Thyroid gland (tissue), 4 donors: ENCODE measurements around the gene LIG3. TPM values are rescaled to one million over a fixed set of nuclear protein-coding genes. Genes with fewer than 3 reads are reported as not detected.
"Not testable (repeated sequence)": the region's sequence is repeated elsewhere in the genome, so short reads cannot be mapped to it uniquely, and the experiment has no call there.

ENCODE experiments used
- DNase-seq, 2 donors: peaks; one replicate each; pipeline ENCODE4 v3.0.0-alpha.2; 2019
- H3K27ac ChIP-seq, 3 donors: fragments of 200-600 bp; sonication (generic); 1 replicate in 2 of 3; 2 replicates in 1 of 3; pipeline ENCODE4 v1.5.1; 2016 to 2019; ENCODE audit warnings: mild to moderate bottlenecking in 1 of 3, moderate library complexity in 1 of 3
- H3K27me3 ChIP-seq: fragments of 200-600 bp; sonication (generic); one replicate; pipeline ENCODE4 v1.5.1; 2019
- H3K36me3 ChIP-seq, 2 donors: fragments of 200-600 bp; sonication (generic); one replicate each; pipeline ENCODE4 v1.5.1; 2016 to 2019
- H3K4me1 ChIP-seq, 2 donors: fragments of 200-600 bp; sonication (generic); one replicate each; pipeline ENCODE4 v1.5.1; 2017 to 2019
- H3K4me3 ChIP-seq, 3 donors: fragments of 200-600 bp; sonication (generic); replicated peaks in 1 of 3; 1 replicate in 2 of 3; 2 replicates in 1 of 3; pipeline ENCODE4 v1.5.1; 2016; ENCODE audit warnings: mild to moderate bottlenecking in 1 of 3
- H3K9me3 ChIP-seq: fragments of 200-600 bp; sonication (generic); one replicate; pipeline ENCODE4 v1.5.1; 2017
- CTCF ChIP-seq, 6 experiments: fragments of 200-600 bp in 3 of 6; fragments of 450-650 bp in 3 of 6; sonication (generic) in 3 of 6; IDR thresholded peaks; one replicate each; pipeline ENCODE4 v1.5.1; 2016 to 2019; ENCODE audit warnings: antibody characterized with exemption in 6 of 6, mild to moderate bottlenecking in 2 of 6, inconsistent platforms in 1 of 6, moderate library complexity in 1 of 6
- POLR2A ChIP-seq, 2 donors: fragments of 450-650 bp; IDR thresholded peaks; one replicate each; pipeline ENCODE4 v1.6.1; 2017; ENCODE audit warnings: antibody characterized with exemption in 2 of 2, mild to moderate bottlenecking in 2 of 2, moderate library complexity in 1 of 2
- WGBS, 2 donors: methylation state at CpG; one replicate each; pipeline ENCODE4 v1.1.5; 2017; 5-methylcytosine and 5-hydroxymethylcytosine counted together
- intact Hi-C: fragments of 100-400 bp; cut with DNase I; formaldehyde crosslinking; loops from one replicate; pipeline ENCODE4 v1.15.1; 2023
- total RNA-seq, 4 donors: library from RNA; depleted of rRNA; stranded (reverse); fragments of >200 nt; gene quantifications; one replicate each; pipeline ENCODE4 v1.2.3, GENCODE V29; 2016

Gene LIG3
- total RNA-seq, 4 donors from 2014 or later, result 34.5 to 103 (median 46.7) TPM

- WGBS, 2 donors, result 5 to 10% methylated on average over 7 to 8 of the region's 8 CpGs
- peak overlapping the region; percentile 90 to 98 (median 93) for H3K27ac ChIP-seq
- no peaks in the 10 kb centered on the region for H3K9me3 ChIP-seq
- intact Hi-C loops, result no loop called here
- H3K4me3 ChIP-seq, result no peak overlapping the region
- TF ChIP-seq CTCF (IDR thresholded peaks at IDR 0.05), result peak in 4 of 6 experiments; percentile 31 to 81 (median 66)
- peak in 1 of 2 donors; percentile 79 for TF ChIP-seq POLR2A (IDR thresholded peaks at IDR 0.05)
- H3K27me3 ChIP-seq, result no peaks in the 10 kb centered on the region
- DNase-seq, result peak; percentile 97
- H3K4me1 ChIP-seq, result peaks cover 76 to 87% of the 10 kb centered on the region in 2 donors
- H3K36me3 ChIP-seq, result peaks cover 4 to 6% of the 10 kb centered on the region in 2 donors
Observed at GRCh38 chr17:35022536-35023063, 42.3 kb downstream of the LIG3 start.

DNA sequence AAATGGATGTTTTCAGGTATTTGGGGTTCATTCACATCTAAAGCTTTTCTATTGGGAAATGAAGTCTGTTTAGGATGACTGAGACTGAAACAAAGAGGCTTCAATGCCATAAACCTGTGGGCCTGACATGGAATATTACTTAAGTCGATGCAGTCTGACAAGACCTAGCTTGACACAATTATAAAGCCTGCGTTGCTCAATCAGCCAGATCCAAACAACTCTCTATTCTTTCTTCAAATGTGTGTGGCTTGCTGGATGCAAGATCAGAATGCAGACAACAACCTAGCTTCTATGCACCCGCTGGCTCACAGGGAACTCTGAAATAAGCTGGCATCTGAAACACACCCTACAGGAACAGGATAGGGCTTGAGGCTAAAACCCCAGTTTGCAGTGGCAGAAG is 43.2 kb downstream of the LIG3 start:
- Histone ChIP-seq H3K4me1 (peaks cover 70 to 85% of the 10 kb centered on the region in 2 donors), H3K9me3 (no peaks in the 10 kb centered on the region), H3K36me3 (peaks cover 4 to 6% of the 10 kb centered on the region in 2 donors), H3K27ac (peak overlapping the region; percentile 90 to 98 (median 93)), H3K27me3 (no peaks in the 10 kb centered on the region), H3K4me3 (no peak overlapping the region)
- intact Hi-C loops, result no loop called here
- WGBS, 2 donors, result 88 to 92% methylated on average over 3 of the region's 3 CpGs
- DNase-seq, result no peak
- TF ChIP-seq CTCF (IDR thresholded peaks at IDR 0.05) (no peak), POLR2A (IDR thresholded peaks at IDR 0.05) (no peak)

DNA sequence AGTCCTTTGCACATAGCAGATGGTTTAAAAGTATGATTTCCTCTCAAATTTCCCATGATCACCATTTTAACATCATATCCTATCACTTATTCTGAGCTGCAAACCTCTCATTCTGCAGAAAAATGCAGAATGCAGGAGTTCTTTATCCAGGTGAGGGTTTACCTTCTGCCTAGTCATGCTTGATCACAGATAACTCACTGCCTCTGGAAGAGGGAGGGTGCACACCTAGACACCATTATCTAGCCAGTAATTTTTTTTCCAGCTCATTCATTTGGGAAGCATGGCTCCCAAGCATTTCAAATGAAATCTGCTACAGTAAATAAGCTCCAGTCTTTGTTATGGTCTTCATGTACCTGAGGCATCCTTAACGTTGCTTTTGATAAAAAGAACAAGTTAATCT is 45.2 kb downstream of the LIG3 start:
- Histone ChIP-seq H3K27ac (peak overlapping the region; percentile 90 to 98 (median 93)), H3K4me1 (peaks cover 61 to 71% of the 10 kb centered on the region in 2 donors), H3K36me3 (peaks cover 4 to 6% of the 10 kb centered on the region in 2 donors), H3K9me3 (no peaks in the 10 kb centered on the region), H3K4me3 (no peak overlapping the region), H3K27me3 (no peaks in the 10 kb centered on the region)
- intact Hi-C loops, result no loop called here
- WGBS, 2 donors, result 85 to 96% methylated on average over 1 of the region's 1 CpG
- DNase-seq, result no peak
- no peak for TF ChIP-seq CTCF (IDR thresholded peaks at IDR 0.05)
- no peak for TF ChIP-seq POLR2A (IDR thresholded peaks at IDR 0.05)

- intact Hi-C loops, H3K9me3 ChIP-seq, DNase-seq, H3K36me3 ChIP-seq, H3K27me3 ChIP-seq, H3K4me3 ChIP-seq: not testable (repeated sequence)
- Histone ChIP-seq H3K27ac (peak overlapping the region; percentile 63 to 82 (median 75)), H3K4me1 (peaks cover 51 to 65% of the 10 kb centered on the region in 2 donors)
- WGBS, 2 donors, result 93 to 94% methylated on average over 4 of the region's 4 CpGs
Observed at GRCh38 chr17:35028097-35028496, 47.8 kb downstream of the LIG3 start.

- no peak overlapping the region for H3K4me3 ChIP-seq
- intact Hi-C loops, result no loop called here
- H3K9me3 ChIP-seq, result no peaks in the 10 kb centered on the region
- peaks cover 45 to 59% of the 10 kb centered on the region in 2 donors for H3K4me1 ChIP-seq
- no peaks in the 10 kb centered on the region for H3K27me3 ChIP-seq
- peaks cover 4 to 6% of the 10 kb centered on the region in 2 donors for H3K36me3 ChIP-seq
- DNase-seq, result no peak
- H3K27ac ChIP-seq, result peak overlapping the region; percentile 63 to 82 (median 75)
- 80 to 86% methylated on average over 3 of the region's 3 CpGs for WGBS, 2 donors
- no peak for TF ChIP-seq CTCF (IDR thresholded peaks at IDR 0.05)
- no peak for TF ChIP-seq POLR2A (IDR thresholded peaks at IDR 0.05)
Observed at GRCh38 chr17:35028531-35029262, 48.4 kb downstream of the LIG3 start.
